Activated CD8-positive, alpha-beta memory T cell treated with anti-CD3 and anti-CD28 coated beads, Interleukin-2, amount 50 U/mL, for 4 hours (primary cell): ENCODE data around the gene SPINK1.
"Not testable (repeated sequence)": the region's sequence is repeated elsewhere in the genome, so short reads cannot be mapped to it uniquely, and the experiment has no call there.

Experiments
- DNase-seq: peaks from one replicate; pipeline ENCODE4 v3.0.0-alpha.2; 2020

The SPINK1 gene

GRCh38 chr5:147803161-147803560 lies 28.3 kb downstream of the SPINK1 start:
- DNase-seq, result not testable (repeated sequence)

- no peak for DNase-seq
Observed at GRCh38 chr5:147801461-147801860, 30.0 kb downstream of the SPINK1 start.

GRCh38 chr5:147800491-147800890 lies 31.0 kb downstream of the SPINK1 start:
- no peak for DNase-seq

- no peak for DNase-seq
Observed at GRCh38 chr5:147796556-147797308, 34.7 kb downstream of the SPINK1 start.

- DNase-seq, result no peak
Observed at GRCh38 chr5:147791181-147791580, 40.3 kb downstream of the SPINK1 start.

GRCh38 chr5:147789820-147790219 lies 41.7 kb downstream of the SPINK1 start:
- no peak for DNase-seq

- DNase-seq, result no peak
Observed at GRCh38 chr5:147788023-147788422, 43.4 kb downstream of the SPINK1 start.

GRCh38 chr5:147786142-147786541 lies 45.3 kb downstream of the SPINK1 start:
- DNase-seq, result no peak

GRCh38 chr5:147784146-147784987 lies 47.1 kb downstream of the SPINK1 start:
- DNase-seq, result no peak

GRCh38 chr5:147782110-147783028 lies 49.1 kb downstream of the SPINK1 start, which contains the start of gene JAKMIP2:
Gene JAKMIP2, minus strand, starts transcription at chr5:147782728. Its CDS starts 110,922 bp downstream, at chr5:147671806.
- peak; percentile 81 for DNase-seq

GRCh38 chr5:147780924-147781573 lies 50.4 kb downstream of the SPINK1 start:
- no peak for DNase-seq

GRCh38 chr5:147779694-147780093 lies 51.8 kb downstream of the SPINK1 start:
- DNase-seq, result no peak

- DNase-seq, result no peak
Observed at GRCh38 chr5:147776989-147777388, 54.5 kb downstream of the SPINK1 start.
